GM23338 (cell line): ENCODE measurements around the gene SDR42E1. TPM values are rescaled to one million over a fixed set of nuclear protein-coding genes. Genes with fewer than 3 reads are reported as not detected.

Source experiments
- ATAC-seq: fragments of 200-7000 bp; cut with Tn5 transposase; 3 replicates; pipeline ENCODE4 v1.9.1; 2020
- DNase-seq: peaks from one replicate; pipeline ENCODE4 v3.0.0-alpha.2; 2015; ENCODE audit warnings: low spot score
- H2AFZ ChIP-seq: fragments of 200-600 bp; sonication (generic); 2 replicates; pipeline ENCODE4 v1.8.0; 2016; ENCODE audit warnings: antibody characterized with exemption, mild to moderate bottlenecking, moderate library complexity
- H3F3A ChIP-seq: fragments of 200-600 bp; sonication (generic); replicated peaks from 2 replicates; pipeline ENCODE4 v1.8.0; 2017; ENCODE audit warnings: antibody characterized with exemption, mixed run types, low read depth
- H3K27ac ChIP-seq: fragments of 200-600 bp; sonication (generic); 2 replicates; pipeline ENCODE4 v1.6.1; 2016; ENCODE audit warnings: low read depth
- H3K27me3 ChIP-seq: fragments of 200-600 bp; sonication (generic); 2 replicates; pipeline ENCODE4 v1.8.0; 2016; ENCODE audit warnings: mild to moderate bottlenecking, mixed run types, moderate library complexity; ENCODE audit not compliant: insufficient read depth
- H3K36me3 ChIP-seq: fragments of 200-600 bp; sonication (generic); 2 replicates; pipeline ENCODE4 v1.8.0; 2016; ENCODE audit warnings: mild to moderate bottlenecking; ENCODE audit not compliant: insufficient read depth
- H3K4me1 ChIP-seq: fragments of 200-600 bp; sonication (generic); 2 replicates; pipeline ENCODE4 v1.8.0; 2016; ENCODE audit warnings: mild to moderate bottlenecking, moderate library complexity; ENCODE audit not compliant: insufficient read depth
- H3K4me2 ChIP-seq: fragments of 200-600 bp; sonication (generic); 2 replicates; pipeline ENCODE4 v1.7.1; 2017; ENCODE audit warnings: mixed run types
- H3K4me3 ChIP-seq: fragments of 200-600 bp; sonication (generic); 2 replicates; pipeline ENCODE4 v1.6.1; 2016; ENCODE audit warnings: mixed run types
- H3K79me2 ChIP-seq: fragments of 200-600 bp; sonication (generic); replicated peaks from 2 replicates; pipeline ENCODE4 v1.8.0; 2017; ENCODE audit warnings: mild to moderate bottlenecking; ENCODE audit not compliant: insufficient read depth
- H3K9me2 ChIP-seq: fragments of 200-600 bp; sonication (generic); 2 replicates; pipeline ENCODE4 v1.8.0; 2017; ENCODE audit not compliant: insufficient read depth
- H4K20me1 ChIP-seq: fragments of 200-600 bp; sonication (generic); replicated peaks from 2 replicates; pipeline ENCODE4 v1.8.0; 2017; ENCODE audit warnings: mild to moderate bottlenecking; ENCODE audit not compliant: insufficient read depth
- H3K27ac Mint-ChIP-seq: 2 replicates; pipeline ENCODE4 v1.8.0; 2020; ENCODE audit warnings: inconsistent platforms, mild to moderate bottlenecking, moderate library complexity, mixed read lengths
- H3K27me3 Mint-ChIP-seq: 3 replicates; pipeline ENCODE4 v1.8.0; 2022; ENCODE audit warnings: low read depth, mild to moderate bottlenecking, moderate library complexity, mixed read lengths, inconsistent platforms; ENCODE audit not compliant: insufficient read depth, poor library complexity
- H3K36me3 Mint-ChIP-seq: 3 replicates; pipeline ENCODE4 v1.8.0; 2021; ENCODE audit warnings: low read depth, mild to moderate bottlenecking, inconsistent platforms, moderate library complexity, mixed read lengths
- H3K4me1 Mint-ChIP-seq: 3 replicates; pipeline ENCODE4 v1.8.0; 2020; ENCODE audit warnings: mild to moderate bottlenecking, inconsistent platforms, mixed read lengths
- H3K4me3 Mint-ChIP-seq: 3 replicates; pipeline ENCODE4 v1.8.0; 2021; ENCODE audit warnings: moderate library complexity, mild to moderate bottlenecking, inconsistent platforms, mixed read lengths
- H3K9me3 Mint-ChIP-seq: 3 replicates; pipeline ENCODE4 v1.8.0; 2020; ENCODE audit warnings: moderate library complexity, mild to moderate bottlenecking, inconsistent platforms, mixed read lengths
- CTCF ChIP-seq, 2 experiments: fragments of 200-600 bp in 1 of 2; sonication (generic) in 1 of 2; conservative IDR thresholded peaks; 2 replicates each; pipeline versions ENCODE4 v1.5.1 to v1.6.1; 2016 to 2017; ENCODE audit warnings: antibody characterized with exemption in 2 of 2, low read depth in 2 of 2, mild to moderate bottlenecking in 2 of 2, moderate library complexity in 1 of 2
- EZH2phosphoT487 ChIP-seq: fragments of 200-600 bp; sonication (generic); IDR thresholded peaks from one replicate; pipeline ENCODE4 v1.8.1; 2018; ENCODE audit warnings: antibody characterized with exemption; ENCODE audit not compliant: unreplicated experiment
- JUNB ChIP-seq: IDR thresholded peaks from one replicate; pipeline ENCODE4 v1.6.1; 2016; ENCODE audit warnings: antibody characterized with exemption; ENCODE audit not compliant: unreplicated experiment
- NANOG ChIP-seq: IDR thresholded peaks from 2 replicates; pipeline ENCODE4 v1.6.1; 2016; ENCODE audit warnings: antibody characterized with exemption, borderline replicate concordance
- ZNF114 ChIP-seq: fragments of 250-450 bp; sonication (Bioruptor Pico); IDR thresholded peaks from 2 replicates; pipeline ENCODE4 v1.5.0; 2020; ENCODE audit warnings: mild to moderate bottlenecking, moderate library complexity
- ZNF331 ChIP-seq: fragments of 250-450 bp; sonication (Bioruptor Pico); IDR thresholded peaks from 2 replicates; pipeline ENCODE4 v1.5.0; 2020; ENCODE audit warnings: low read depth, mild to moderate bottlenecking, moderate library complexity
- ZNF462 ChIP-seq: fragments of 250-450 bp; sonication (Bioruptor Pico); IDR thresholded peaks from 2 replicates; pipeline ENCODE4 v1.5.0; 2020; ENCODE audit warnings: mild to moderate bottlenecking, moderate library complexity
- polyA plus RNA-seq: library from polyadenylated mRNA; unstranded; fragments of >200 nt; fragmentation: Nextera tagmentation; extraction: Ambion mirVana; gene quantifications from 2 replicates; pipeline ENCODE4 v1.2.1, GENCODE V29; 2016
- total RNA-seq: library from RNA; depleted of rRNA; stranded (reverse); fragments of >200 nt; shearing (Covaris generic); gene quantifications from 2 replicates; pipeline ENCODE4 v1.2.3, GENCODE V29; 2014
- TF ChIP-seq, protein P1 (sequence below): IDR thresholded peaks from 2 replicates; pipeline ENCODE4 v1.6.1; 2016; ENCODE audit warnings: antibody characterized with exemption

The SDR42E1 gene
- total and polyA plus RNA-seq, 2 experiments from 2014 or later = 0.03 TPM; not detected in 1

- H3K4me3 ChIP-seq = no peak overlapping the region
- Mint-ChIP-seq H3K36me3 (peaks cover 31% of the 10 kb centered on the region), H3K9me3 (peaks cover 60% of the 10 kb centered on the region), H3K4me1 (peaks cover 32% of the 10 kb centered on the region), H3K27ac (no peak overlapping the region), H3K27me3 (peaks cover 3% of the 10 kb centered on the region), H3K4me3 (no peak overlapping the region)
- no peak overlapping the region for H2AFZ ChIP-seq
- no peaks in the 10 kb centered on the region for H3K9me2 ChIP-seq
- no peaks in the 10 kb centered on the region for H4K20me1 ChIP-seq
- no peaks in the 10 kb centered on the region for H3K79me2 ChIP-seq
- no peak overlapping the region for H3K4me2 ChIP-seq
- H3K27me3 ChIP-seq = no peaks in the 10 kb centered on the region
- no peak for ATAC-seq
- H3K36me3 ChIP-seq = 0 out of 2 replicates have a peak, but pooled peaks cover 4% of the 10 kb centered on the region
- H3K27ac ChIP-seq = no peak overlapping the region
- no peak for DNase-seq
- H3K4me1 ChIP-seq = peaks cover 25% of the 10 kb centered on the region
- no peaks in the 10 kb centered on the region for H3F3A ChIP-seq
- TF ChIP-seq, protein P1, sequence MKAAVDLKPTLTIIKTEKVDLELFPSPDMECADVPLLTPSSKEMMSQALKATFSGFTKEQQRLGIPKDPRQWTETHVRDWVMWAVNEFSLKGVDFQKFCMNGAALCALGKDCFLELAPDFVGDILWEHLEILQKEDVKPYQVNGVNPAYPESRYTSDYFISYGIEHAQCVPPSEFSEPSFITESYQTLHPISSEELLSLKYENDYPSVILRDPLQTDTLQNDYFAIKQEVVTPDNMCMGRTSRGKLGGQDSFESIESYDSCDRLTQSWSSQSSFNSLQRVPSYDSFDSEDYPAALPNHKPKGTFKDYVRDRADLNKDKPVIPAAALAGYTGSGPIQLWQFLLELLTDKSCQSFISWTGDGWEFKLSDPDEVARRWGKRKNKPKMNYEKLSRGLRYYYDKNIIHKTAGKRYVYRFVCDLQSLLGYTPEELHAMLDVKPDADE = no peak
- TF ChIP-seq CTCF (conservative IDR thresholded peaks at IDR 0.05; ENCODE audit: low read depth in 2 of 2) = no peak
- no peak for TF ChIP-seq EZH2phosphoT487
- TF ChIP-seq ZNF114 = no peak
- TF ChIP-seq JUNB = no peak
- TF ChIP-seq NANOG = no peak
- TF ChIP-seq ZNF462 (CRISPR knock-in tag) = no peak
- TF ChIP-seq ZNF331 (CRISPR knock-in tag) = no peak
Observed at GRCh38 chr16:81971853-81972252, 39.4 kb downstream of the SDR42E1 start.
